Measurements from ENCODE around the gene TSPAN9.

DNA sequence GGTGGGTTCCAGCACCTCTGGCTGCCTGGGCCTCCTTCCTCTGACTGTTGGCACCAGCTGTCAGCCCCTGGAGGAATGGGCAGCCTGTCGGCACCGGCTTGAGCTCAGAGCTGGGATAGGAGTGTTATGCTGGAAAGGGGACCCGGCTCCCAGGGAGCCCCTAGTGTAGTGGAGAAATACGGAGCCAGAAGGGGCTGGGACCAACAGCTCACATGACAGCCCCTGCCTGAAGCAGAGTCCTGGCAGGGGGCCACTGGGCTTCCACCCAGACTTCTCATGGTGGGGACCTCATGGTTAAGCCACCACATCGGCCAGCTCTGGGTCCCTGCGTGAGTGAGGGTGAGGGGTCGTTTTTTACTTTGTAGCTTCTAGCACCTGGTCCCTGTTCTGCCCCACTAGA, 174.5 kb downstream of the TSPAN9 start:
- TF ChIP-seq SUZ12 (IDR thresholded peaks at IDR 0.05; ENCODE audit: unreplicated experiment) (no peak), CTCF (IDR thresholded peaks at IDR 0.05 in 2 of 3, conservative IDR thresholded peaks at IDR 0.05 in 1 of 3; ENCODE audit: control insufficient read depth in 2 of 3, extremely low read depth in 1 of 3, insufficient read depth in 1 of 3, low read depth in 3 of 3, low read length in 3 of 3) (no peak)
